Adrenal gland (tissue), 12 donors: ENCODE results near the gene SVEP1. TPM values are rescaled to one million over a fixed set of nuclear protein-coding genes. Genes with fewer than 3 reads are reported as not detected.

Source experiments
- DNase-seq, 7 donors: peaks; one replicate each; pipeline ENCODE4 v3.0.0-alpha.2; 2019 to 2020
- H3K27ac ChIP-seq, 5 donors: fragments of 200-600 bp; sonication (generic) in 4 of 5; 1 replicate in 3 of 5; 2 replicates in 2 of 5; pipeline versions ENCODE4 v1.5.1 to v1.8.0; 2016 to 2020; ENCODE audit warnings: mild to moderate bottlenecking in 1 of 5
- H3K27me3 ChIP-seq: fragments of 200-600 bp; 2 replicates; pipeline ENCODE4 v1.8.0; 2021
- H3K36me3 ChIP-seq, 2 donors: fragments of 200-600 bp; replicated peaks in 1 of 2; 1 replicate in 1 of 2; 2 replicates in 1 of 2; pipeline versions ENCODE4 v1.5.1 to v1.8.0; 2018 to 2022
- H3K4me1 ChIP-seq, 2 donors: fragments of 200-600 bp; replicated peaks in 1 of 2; 1 replicate in 1 of 2; 2 replicates in 1 of 2; pipeline versions ENCODE4 v1.5.1 to v1.8.0; 2018 to 2021
- H3K4me3 ChIP-seq, 4 donors: fragments of 200-600 bp; sonication (generic) in 3 of 4; one replicate each; pipeline ENCODE4 v1.5.1; 2016 to 2018
- H3K9me3 ChIP-seq, 3 donors: fragments of 200-600 bp; sonication (generic) in 1 of 3; replicated peaks in 1 of 3; 1 replicate in 2 of 3; 2 replicates in 1 of 3; pipeline versions ENCODE4 v1.5.1 to v1.8.0; 2016 to 2021
- POLR2A ChIP-seq, 2 donors: fragments of 450-650 bp; IDR thresholded peaks; one replicate each; pipeline ENCODE4 v1.6.1; 2017; ENCODE audit warnings: antibody characterized with exemption in 2 of 2, mild to moderate bottlenecking in 2 of 2, moderate library complexity in 1 of 2
- WGBS, 4 donors: extraction: QIAGEN DNeasy Blood & Tissue Kit in 2 of 4; methylation state at CpG; one replicate each; pipeline versions ENCODE4 v1.1.5 to v1.1.7; 2013 to 2017; 5-methylcytosine and 5-hydroxymethylcytosine counted together
- intact Hi-C, 2 donors: fragments of 100-400 bp; cut with DNase I; formaldehyde crosslinking; loops; one replicate each; pipeline versions ENCODE4 v1.14.1 to v1.15.0; 2022 to 2023
- polyA plus RNA-seq, 3 donors: library from polyadenylated mRNA; stranded (reverse); fragments of 200-250 nt in 2 of 3; fragments of 350-450 nt in 1 of 3; fragmentation: Illumina TruSeq in 1 of 3; extraction: RNeasy Lipid Tissue Mini Kit (QIAGEN cat#74804) in 1 of 3; gene quantifications; one replicate each; pipeline ENCODE4 v1.2.3, GENCODE V29; 2013 to 2014
- total RNA-seq, 9 donors: library from RNA; depleted of rRNA in 4 of 9; stranded (reverse); fragments of >200 nt in 4 of 9; fragments of 120-200 nt in 1 of 9; fragmentation: NEBNext Ultra II Directional in 1 of 9; extraction: Animal tissue kit (Norgen Biotek cat#: 25700) in 1 of 9; gene quantifications; one replicate each; pipeline versions ENCODE4 v1.1.0 to v1.2.4, GENCODE V29; 2013 to 2023
- TF ChIP-seq, protein P1 (sequence below), 6 experiments: fragments of 450-650 bp in 4 of 6; fragments of 200-600 bp in 2 of 6; sonication (generic) in 1 of 6; IDR thresholded peaks; 1 replicate in 5 of 6; 2 replicates in 1 of 6; pipeline versions ENCODE4 v1.5.1 to v1.8.0; 2016 to 2021; ENCODE audit warnings: antibody characterized with exemption in 6 of 6, mild to moderate bottlenecking in 2 of 6, moderate library complexity in 1 of 6
- donor health status: healthy with polysubstance abuse.
- donor health status: Bipolar disorder and iron deficiency.
- donor health status: DM: yes; HTN: yes; CAD: no.
- donor health status: DM: no; HTN: no; CAD: no.
- donor health status: DM: no; HTN: no; CAD: no.
- donor health status: DM: yes; HTN: yes; CAD: no.

SVEP1 gene
- total and polyA plus RNA-seq, 12 donors = 2.2 to 45.3 (median 23.0) TPM

DNA sequence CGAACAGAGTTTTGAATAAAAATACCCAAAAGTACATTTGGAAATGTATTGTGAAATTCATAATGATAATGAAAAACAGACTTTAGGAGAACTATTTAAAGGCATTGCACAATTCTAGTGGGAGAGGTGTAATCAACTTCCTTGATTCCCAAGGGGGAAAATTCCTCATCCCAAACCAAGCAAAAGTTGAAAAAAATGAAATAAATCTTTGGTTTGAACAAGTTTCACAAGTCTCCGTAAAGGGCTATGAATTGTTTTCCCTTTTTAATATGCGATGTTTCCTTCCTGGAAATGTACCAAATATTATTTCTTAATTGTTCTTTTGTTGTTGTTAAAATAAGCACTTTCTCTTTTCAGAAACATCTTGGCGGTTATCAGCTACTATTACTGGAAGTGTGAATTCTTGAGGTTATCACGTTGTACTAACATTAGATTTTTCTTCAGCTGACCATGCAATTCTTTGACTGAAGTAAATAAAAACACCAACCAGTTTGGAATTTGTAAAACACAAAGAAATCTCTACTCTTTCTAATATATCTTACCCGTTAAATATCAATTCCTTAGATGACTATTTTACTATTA is 59.3 kb downstream of the SVEP1 start:
- TF ChIP-seq, protein P1, sequence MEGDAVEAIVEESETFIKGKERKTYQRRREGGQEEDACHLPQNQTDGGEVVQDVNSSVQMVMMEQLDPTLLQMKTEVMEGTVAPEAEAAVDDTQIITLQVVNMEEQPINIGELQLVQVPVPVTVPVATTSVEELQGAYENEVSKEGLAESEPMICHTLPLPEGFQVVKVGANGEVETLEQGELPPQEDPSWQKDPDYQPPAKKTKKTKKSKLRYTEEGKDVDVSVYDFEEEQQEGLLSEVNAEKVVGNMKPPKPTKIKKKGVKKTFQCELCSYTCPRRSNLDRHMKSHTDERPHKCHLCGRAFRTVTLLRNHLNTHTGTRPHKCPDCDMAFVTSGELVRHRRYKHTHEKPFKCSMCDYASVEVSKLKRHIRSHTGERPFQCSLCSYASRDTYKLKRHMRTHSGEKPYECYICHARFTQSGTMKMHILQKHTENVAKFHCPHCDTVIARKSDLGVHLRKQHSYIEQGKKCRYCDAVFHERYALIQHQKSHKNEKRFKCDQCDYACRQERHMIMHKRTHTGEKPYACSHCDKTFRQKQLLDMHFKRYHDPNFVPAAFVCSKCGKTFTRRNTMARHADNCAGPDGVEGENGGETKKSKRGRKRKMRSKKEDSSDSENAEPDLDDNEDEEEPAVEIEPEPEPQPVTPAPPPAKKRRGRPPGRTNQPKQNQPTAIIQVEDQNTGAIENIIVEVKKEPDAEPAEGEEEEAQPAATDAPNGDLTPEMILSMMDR (IDR thresholded peaks at IDR 0.05) = no peak
- TF ChIP-seq POLR2A (IDR thresholded peaks at IDR 0.05) = no peak
- intact Hi-C loops = no loop called here
- 54 to 65% (median 57%) methylated on average over 6 of the region's 6 CpGs for WGBS, 4 donors
- H3K4me3 ChIP-seq = no peak overlapping the region
- no peak for DNase-seq
- peak overlapping the region in 1 of 5 donors; percentile 9 for H3K27ac ChIP-seq
- H3K27me3 ChIP-seq = no peaks in the 10 kb centered on the region
- H3K36me3 ChIP-seq = no peaks in the 10 kb centered on the region
- peaks cover 0 to 8% of the 10 kb centered on the region in 2 donors for H3K4me1 ChIP-seq
- H3K9me3 ChIP-seq = no peaks in the 10 kb centered on the region

DNA sequence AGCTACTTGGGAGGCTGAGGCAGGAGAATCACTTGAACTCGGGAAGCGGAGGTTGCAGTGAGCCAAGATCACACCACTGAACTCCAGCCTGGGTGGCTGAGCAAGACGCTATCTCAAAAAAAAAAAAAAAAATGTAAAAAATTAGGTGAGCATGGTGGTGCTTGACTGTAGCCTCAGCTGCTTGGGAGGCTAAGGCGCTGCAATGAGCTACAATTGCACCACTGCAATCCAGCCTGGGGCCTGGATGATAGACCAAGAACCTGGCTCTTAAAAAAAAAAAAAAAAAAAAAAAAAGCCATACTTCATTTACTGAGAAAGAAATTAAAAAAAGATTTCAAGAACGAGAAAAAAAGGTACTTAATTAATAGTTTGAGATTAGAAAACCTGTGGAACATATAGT is 62.1 kb downstream of the SVEP1 start:
- 87 to 95% (median 89%) methylated on average over 5 of the region's 5 CpGs for WGBS, 4 donors
- H3K27me3 ChIP-seq = no peaks in the 10 kb centered on the region
- H3K9me3 ChIP-seq = no peaks in the 10 kb centered on the region
- TF ChIP-seq POLR2A (IDR thresholded peaks at IDR 0.05) = no peak
- TF ChIP-seq, protein P1 (IDR thresholded peaks at IDR 0.05) = no peak
- DNase-seq = no peak
- intact Hi-C loops = no loop called here
- no peak overlapping the region for H3K4me3 ChIP-seq
- H3K4me1 ChIP-seq = peaks cover 0 to 8% of the 10 kb centered on the region in 2 donors
- H3K27ac ChIP-seq = no peak overlapping the region
- H3K36me3 ChIP-seq = no peaks in the 10 kb centered on the region

DNA sequence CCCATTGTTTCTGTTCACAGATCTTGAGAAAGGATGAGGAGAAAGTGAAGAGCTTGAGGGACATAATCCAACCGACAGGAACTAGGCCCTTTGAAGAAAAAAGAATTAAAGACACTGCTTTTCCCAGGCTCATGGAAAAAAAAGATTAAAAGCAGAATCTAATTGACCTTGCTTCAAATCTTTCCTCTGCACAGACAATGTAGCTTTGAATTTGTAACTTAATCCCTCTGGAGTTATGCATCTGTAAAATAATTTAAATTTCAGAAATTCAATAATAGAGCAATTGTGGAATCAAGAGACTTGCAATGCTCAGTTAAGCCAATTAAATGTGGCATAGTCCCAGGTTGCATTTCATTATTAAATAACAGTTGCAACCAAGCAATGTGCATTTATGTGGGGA is 64.6 kb downstream of the SVEP1 start:
- WGBS, 4 donors = 39 to 57% (median 50%) methylated on average over 1 of the region's 1 CpG
- intact Hi-C loops = no loop called here
- H3K4me3 ChIP-seq = no peak overlapping the region
- TF ChIP-seq POLR2A (IDR thresholded peaks at IDR 0.05) = no peak
- TF ChIP-seq, protein P1 (IDR thresholded peaks at IDR 0.05) = no peak
- no peaks in the 10 kb centered on the region for H3K36me3 ChIP-seq
- H3K27ac ChIP-seq = no peak overlapping the region
- no peaks in the 10 kb centered on the region for H3K4me1 ChIP-seq
- H3K27me3 ChIP-seq = no peaks in the 10 kb centered on the region
- DNase-seq = no peak
- H3K9me3 ChIP-seq = no peaks in the 10 kb centered on the region

DNA sequence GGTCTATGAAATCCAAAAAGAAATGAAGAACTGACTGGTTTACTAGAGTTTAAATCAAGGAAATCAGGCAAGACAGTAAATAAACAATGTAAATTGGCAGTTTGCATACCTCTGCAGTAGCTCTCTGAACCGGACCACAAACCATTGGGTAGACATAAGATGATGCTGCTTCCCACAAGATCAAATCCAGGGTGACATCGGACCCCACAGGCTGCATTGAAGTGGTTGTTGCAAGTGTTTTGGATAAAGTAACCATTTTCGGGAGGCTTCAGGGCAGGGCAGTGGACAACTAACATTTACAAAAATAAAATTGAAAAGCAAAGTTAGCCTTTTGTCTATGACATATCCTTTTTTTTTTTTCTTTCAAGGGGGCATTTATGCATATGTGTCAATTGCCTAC is 66.7 kb downstream of the SVEP1 start:
- no peaks in the 10 kb centered on the region for H3K9me3 ChIP-seq
- TF ChIP-seq POLR2A (IDR thresholded peaks at IDR 0.05) = no peak
- TF ChIP-seq, protein P1 (IDR thresholded peaks at IDR 0.05) = no peak
- H3K4me3 ChIP-seq = no peak overlapping the region
- WGBS, 4 donors = 75 to 95% (median 81%) methylated on average over 3 of the region's 3 CpGs
- no peak overlapping the region for H3K27ac ChIP-seq
- DNase-seq = no peak
- intact Hi-C loops = no loop called here
- H3K27me3 ChIP-seq = no peaks in the 10 kb centered on the region
- no peaks in the 10 kb centered on the region for H3K36me3 ChIP-seq
- no peaks in the 10 kb centered on the region for H3K4me1 ChIP-seq
